Measurements from ENCODE around the gene LZTS2. TPM values are rescaled to one million over a fixed set of nuclear protein-coding genes. Genes with fewer than 3 reads are reported as not detected.
A peak's percentile ranks its signal among the peaks of the same experiment; 100 is the strongest.

LZTS2 gene
- total RNA-seq, 1 donor from 2014 or later: 83.2 TPM

DNA sequence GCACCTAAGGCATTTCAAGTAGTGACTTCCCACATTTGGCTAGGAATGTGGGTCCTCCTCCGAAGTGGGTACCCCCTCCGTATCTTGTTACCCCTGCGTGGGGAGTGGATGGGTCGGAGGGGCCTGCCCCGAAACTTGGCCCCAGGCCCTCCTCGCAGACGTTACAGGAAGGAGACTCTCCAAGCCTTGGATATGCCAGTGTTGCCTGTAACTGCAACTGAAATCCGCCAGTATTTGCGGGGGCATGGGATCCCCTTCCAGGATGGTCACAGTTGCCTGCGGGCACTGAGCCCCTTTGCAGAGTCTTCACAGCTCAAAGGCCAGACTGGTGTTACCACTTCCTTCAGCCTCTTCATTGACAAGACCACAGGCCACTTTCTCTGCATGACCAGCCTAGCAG is 11.4 kb upstream of the LZTS2 start:
- TF ChIP-seq, protein P1, sequence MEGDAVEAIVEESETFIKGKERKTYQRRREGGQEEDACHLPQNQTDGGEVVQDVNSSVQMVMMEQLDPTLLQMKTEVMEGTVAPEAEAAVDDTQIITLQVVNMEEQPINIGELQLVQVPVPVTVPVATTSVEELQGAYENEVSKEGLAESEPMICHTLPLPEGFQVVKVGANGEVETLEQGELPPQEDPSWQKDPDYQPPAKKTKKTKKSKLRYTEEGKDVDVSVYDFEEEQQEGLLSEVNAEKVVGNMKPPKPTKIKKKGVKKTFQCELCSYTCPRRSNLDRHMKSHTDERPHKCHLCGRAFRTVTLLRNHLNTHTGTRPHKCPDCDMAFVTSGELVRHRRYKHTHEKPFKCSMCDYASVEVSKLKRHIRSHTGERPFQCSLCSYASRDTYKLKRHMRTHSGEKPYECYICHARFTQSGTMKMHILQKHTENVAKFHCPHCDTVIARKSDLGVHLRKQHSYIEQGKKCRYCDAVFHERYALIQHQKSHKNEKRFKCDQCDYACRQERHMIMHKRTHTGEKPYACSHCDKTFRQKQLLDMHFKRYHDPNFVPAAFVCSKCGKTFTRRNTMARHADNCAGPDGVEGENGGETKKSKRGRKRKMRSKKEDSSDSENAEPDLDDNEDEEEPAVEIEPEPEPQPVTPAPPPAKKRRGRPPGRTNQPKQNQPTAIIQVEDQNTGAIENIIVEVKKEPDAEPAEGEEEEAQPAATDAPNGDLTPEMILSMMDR (IDR thresholded peaks at IDR 0.05; ENCODE audit: unreplicated experiment): no peak
- peaks cover 15% of the 10 kb centered on the region for H3K4me1 Mint-ChIP-seq (ENCODE audit: low read depth)
- peak overlapping the region; percentile 96 for H3K4me3 Mint-ChIP-seq (ENCODE audit: low read depth)
- H3K27me3 Mint-ChIP-seq: no peaks in the 10 kb centered on the region
- no peak for DNase-seq (ENCODE audit: low spot score, unreplicated experiment)
- H3K9me3 Mint-ChIP-seq (ENCODE audit: low read depth): no peaks in the 10 kb centered on the region
- H3K36me3 Mint-ChIP-seq (ENCODE audit: insufficient read depth): peaks cover 10% of the 10 kb centered on the region
- H3K27ac Mint-ChIP-seq: no peak overlapping the region

GRCh38 chr10:100989088-100989487 is 10.5 kb upstream of the LZTS2 start:
- Mint-ChIP-seq H3K27ac (no peak overlapping the region), H3K4me1 (ENCODE audit: low read depth) (peaks cover 15% of the 10 kb centered on the region), H3K36me3 (ENCODE audit: insufficient read depth) (peaks cover 10% of the 10 kb centered on the region), H3K4me3 (ENCODE audit: low read depth) (no peak overlapping the region), H3K9me3 (ENCODE audit: low read depth) (no peaks in the 10 kb centered on the region), H3K27me3 (no peaks in the 10 kb centered on the region)
- TF ChIP-seq, protein P1 (IDR thresholded peaks at IDR 0.05; ENCODE audit: unreplicated experiment): no peak
- DNase-seq (ENCODE audit: low spot score, unreplicated experiment): no peak

DNA sequence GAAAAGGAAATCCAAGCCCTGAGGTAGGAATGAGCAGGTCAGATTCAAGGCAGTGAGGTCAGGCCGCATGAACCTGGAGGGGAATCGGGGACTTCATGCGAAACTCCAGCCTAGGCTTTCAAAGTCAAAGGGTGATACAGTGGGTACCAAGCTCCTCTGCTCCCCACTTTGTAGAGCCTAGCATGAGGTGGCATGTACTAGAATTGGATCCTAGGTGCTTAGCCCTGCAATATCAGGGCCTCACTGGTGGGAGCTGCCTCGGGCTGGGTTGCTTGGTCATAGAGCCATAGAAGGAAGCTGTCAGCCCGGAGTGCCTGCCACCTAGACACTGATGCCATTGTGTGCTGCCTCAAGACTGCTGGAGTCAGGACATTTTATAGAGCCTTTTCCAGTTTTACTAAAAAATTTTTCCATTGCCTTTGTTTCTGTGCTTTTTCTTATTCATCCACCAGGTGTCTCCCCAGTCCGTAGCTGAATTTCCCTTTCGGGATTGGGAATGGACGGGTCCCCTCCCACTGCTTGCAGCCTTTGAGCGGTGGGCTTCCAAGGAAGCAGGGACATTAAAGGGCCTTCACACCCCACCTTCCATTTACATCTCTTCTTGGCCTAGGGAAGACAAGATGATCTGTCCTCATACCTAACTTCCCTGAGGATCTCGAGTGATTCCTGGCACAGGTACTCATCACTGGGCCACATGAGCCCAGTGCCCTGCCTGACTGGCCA is 5.5 kb upstream of the LZTS2 start:
- H3K4me1 Mint-ChIP-seq (ENCODE audit: low read depth): peaks cover 9% of the 10 kb centered on the region
- H3K27ac Mint-ChIP-seq: peak overlapping the region; percentile 85
- H3K27me3 Mint-ChIP-seq: no peaks in the 10 kb centered on the region

GRCh38 chr10:100995181-100995580 is 4.4 kb upstream of the LZTS2 start:
- no peaks in the 10 kb centered on the region for H3K27me3 Mint-ChIP-seq
- H3K27ac Mint-ChIP-seq: no peak overlapping the region
- peak overlapping the region; percentile 24 for H3K4me3 Mint-ChIP-seq (ENCODE audit: low read depth)
- no peak for DNase-seq (ENCODE audit: low spot score, unreplicated experiment)
- H3K4me1 Mint-ChIP-seq (ENCODE audit: low read depth): peaks cover 9% of the 10 kb centered on the region
- no peaks in the 10 kb centered on the region for H3K9me3 Mint-ChIP-seq (ENCODE audit: low read depth)
- TF ChIP-seq, protein P1 (IDR thresholded peaks at IDR 0.05; ENCODE audit: unreplicated experiment): no peak
- peaks cover 12% of the 10 kb centered on the region for H3K36me3 Mint-ChIP-seq (ENCODE audit: insufficient read depth)

More for the DNA sequence above, 5.5 kb upstream of the LZTS2 start:
- no peak for DNase-seq (ENCODE audit: low spot score, unreplicated experiment)
- Mint-ChIP-seq H3K36me3 (ENCODE audit: insufficient read depth) (peaks cover 12% of the 10 kb centered on the region), H3K9me3 (ENCODE audit: low read depth) (no peaks in the 10 kb centered on the region), H3K4me3 (ENCODE audit: low read depth) (no peak overlapping the region)
- TF ChIP-seq, protein P1 (IDR thresholded peaks at IDR 0.05; ENCODE audit: unreplicated experiment): peak; percentile 71

DNA sequence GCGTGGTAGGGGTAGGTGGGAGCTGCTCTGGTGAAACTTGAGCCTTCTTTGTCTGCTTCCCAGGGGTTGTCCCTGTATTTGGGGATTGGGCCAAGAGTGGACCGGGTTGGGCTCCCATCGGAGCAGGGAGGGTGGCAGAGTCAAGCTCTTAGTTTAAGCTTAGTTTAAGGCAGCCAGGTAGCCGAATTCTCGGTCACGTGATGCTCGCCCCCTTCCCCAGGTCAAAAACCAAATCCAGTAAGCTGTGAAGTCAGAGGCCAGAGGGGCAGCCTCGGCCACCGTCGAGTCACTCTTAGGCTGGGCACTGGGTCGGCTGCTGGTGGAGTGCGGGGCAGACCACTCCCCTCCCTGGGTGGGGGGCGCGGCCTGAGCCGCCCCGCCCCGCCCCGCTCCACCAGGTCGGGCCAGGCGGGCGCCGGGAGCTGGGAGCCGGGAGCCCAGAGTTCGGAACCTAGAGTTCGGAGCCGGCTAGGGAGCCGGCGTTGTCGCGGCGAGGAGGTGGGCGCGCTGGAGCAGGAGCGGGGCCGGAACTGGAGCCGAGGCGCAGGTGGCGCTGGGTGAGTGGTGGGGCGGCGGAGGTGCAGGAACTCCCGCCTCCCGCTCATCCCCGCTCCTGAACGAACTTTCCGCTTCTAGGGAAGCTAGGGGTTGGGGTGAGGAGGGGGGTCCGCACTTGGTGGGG is 2.8 kb upstream of the LZTS2 start:
- no peak for DNase-seq (ENCODE audit: low spot score, unreplicated experiment)
- Mint-ChIP-seq H3K27ac (peak overlapping the region; percentile 92), H3K4me1 (ENCODE audit: low read depth) (peaks cover 16% of the 10 kb centered on the region), H3K36me3 (ENCODE audit: insufficient read depth) (peaks cover 3% of the 10 kb centered on the region), H3K27me3 (no peaks in the 10 kb centered on the region), H3K4me3 (ENCODE audit: low read depth) (peak overlapping the region; percentile 75), H3K9me3 (ENCODE audit: low read depth) (no peaks in the 10 kb centered on the region)
- TF ChIP-seq, protein P1 (IDR thresholded peaks at IDR 0.05; ENCODE audit: unreplicated experiment): no peak
